Stomach (tissue), 9 donors: ENCODE measurements around the gene ATG4D. TPM values are rescaled to one million over a fixed set of nuclear protein-coding genes. Genes with fewer than 3 reads are reported as not detected.
A peak's percentile ranks its signal among the peaks of the same experiment; 100 is the strongest.

Experiments
- DNase-seq, 2 donors: peaks; one replicate each; pipeline versions ENCODE4 v3.0.0 to v3.0.0-alpha.2; 2013 to 2019
- H3K27ac ChIP-seq, 5 donors: fragments of 200-600 bp in 4 of 5; sonication (generic) in 4 of 5; one replicate each; pipeline ENCODE4 v1.5.1; 2013 to 2019; ENCODE audit warnings: mild to moderate bottlenecking in 1 of 5, moderate library complexity in 1 of 5
- H3K27me3 ChIP-seq, 3 donors: fragments of 200-600 bp; sonication (generic); one replicate each; pipeline ENCODE4 v1.5.1; 2017 to 2019; ENCODE audit warnings: mixed run types in 1 of 3
- H3K36me3 ChIP-seq, 4 donors: fragments of 200-600 bp; sonication (generic); 1 replicate in 3 of 4; 2 replicates in 1 of 4; pipeline ENCODE4 v1.5.1; 2016 to 2019
- H3K4me1 ChIP-seq, 4 donors: fragments of 200-600 bp; sonication (generic); one replicate each; pipeline ENCODE4 v1.5.1; 2016 to 2019
- H3K4me3 ChIP-seq, 4 donors: fragments of 200-600 bp; sonication (generic) in 3 of 4; one replicate each; pipeline ENCODE4 v1.5.1; 2016 to 2019; ENCODE audit warnings: mild to moderate bottlenecking in 1 of 4
- H3K9me3 ChIP-seq, 4 donors: fragments of 200-600 bp; sonication (generic); one replicate each; pipeline ENCODE4 v1.5.1; 2016 to 2019
- CTCF ChIP-seq, 7 experiments: fragments of 450-650 bp in 4 of 7; fragments of 200-600 bp in 3 of 7; sonication (generic) in 3 of 7; IDR thresholded peaks; one replicate each; pipeline ENCODE4 v1.5.1; 2016 to 2019; ENCODE audit warnings: antibody characterized with exemption in 7 of 7, control low read depth in 2 of 7, mild to moderate bottlenecking in 1 of 7
- EP300 ChIP-seq: sonication (generic); formaldehyde crosslinking; IDR thresholded peaks from one replicate; pipeline ENCODE4 v1.6.1; 2017; ENCODE audit warnings: antibody characterized with exemption
- POLR2A ChIP-seq, 4 donors: fragments of 450-650 bp; IDR thresholded peaks; one replicate each; pipeline ENCODE4 v1.6.1; 2016; ENCODE audit warnings: antibody characterized with exemption in 4 of 4, control low read depth in 2 of 4, mild to moderate bottlenecking in 1 of 4, moderate library complexity in 1 of 4
- POLR2AphosphoS5 ChIP-seq, 3 donors: sonication (generic); formaldehyde crosslinking; IDR thresholded peaks; one replicate each; pipeline ENCODE4 v1.6.1; 2016; ENCODE audit warnings: antibody characterized with exemption in 3 of 3
- WGBS, 5 donors: extraction: QIAGEN DNeasy Blood & Tissue Kit in 3 of 5; methylation state at CpG; one replicate each; pipeline versions ENCODE4 v1.1.5 to v1.1.7; 2013 to 2018; 5-methylcytosine and 5-hydroxymethylcytosine counted together
- intact Hi-C: fragments of 100-400 bp; cut with DNase I; formaldehyde crosslinking; loops from one replicate; pipeline ENCODE4 v1.15.1; 2023; ENCODE audit warnings: low total_unique reads
- polyA plus RNA-seq, 3 donors: library from polyadenylated mRNA; stranded (reverse); fragments of 200-250 nt; gene quantifications; one replicate each; pipeline ENCODE4 v1.2.3, GENCODE V29; 2013
- total RNA-seq, 5 donors: library from RNA; depleted of rRNA; stranded (reverse); fragments of >200 nt; gene quantifications; one replicate each; pipeline versions ENCODE4 v1.1.0 to v1.2.3, GENCODE V29; 2014 to 2016
- donor health status: healthy with polysubstance abuse.
- donor health status: Bipolar disorder and iron deficiency.
- donor health status: healthy.

Gene ATG4D
- total and polyA plus RNA-seq, 8 donors, result 2.3 to 336 (median 26.7) TPM

DNA sequence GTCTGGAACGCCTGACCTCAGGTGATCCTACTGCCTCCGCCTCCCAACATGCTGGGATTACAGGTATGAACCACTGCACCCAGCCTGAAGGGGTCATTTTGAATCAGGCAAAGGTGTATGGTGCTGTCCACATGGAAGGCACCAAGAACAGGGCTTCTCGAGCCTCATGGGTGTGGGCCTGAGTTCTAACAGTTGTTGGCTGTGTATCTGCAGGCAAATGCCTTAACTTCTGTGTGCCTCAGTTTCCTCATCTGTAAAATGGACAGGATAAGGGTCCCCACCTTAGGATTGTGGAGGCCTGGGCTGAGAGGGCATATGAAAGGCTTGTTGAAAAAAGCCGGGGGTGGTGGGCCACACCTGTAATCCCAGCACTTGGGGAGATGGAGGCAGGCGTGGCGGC lies 34.2 kb downstream of the ATG4D start:
- Histone ChIP-seq H3K4me1 (peaks cover 0 to 15% (median 7%) of the 10 kb centered on the region in 4 donors), H3K36me3 (peaks cover 0 to 55% (median 25%) of the 10 kb centered on the region in 4 donors), H3K9me3 (no peaks in the 10 kb centered on the region), H3K27ac (no peak overlapping the region), H3K27me3 (no peaks in the 10 kb centered on the region), H3K4me3 (no peak overlapping the region)
- no peak for TF ChIP-seq CTCF (IDR thresholded peaks at IDR 0.05)
- no peak for TF ChIP-seq POLR2A (IDR thresholded peaks at IDR 0.05)
- TF ChIP-seq POLR2AphosphoS5 (IDR thresholded peaks at IDR 0.05), result no peak
- no peak for TF ChIP-seq EP300
- DNase-seq, result no peak
- 79 to 99% (median 91%) methylated on average over 6 of the region's 6 CpGs for WGBS, 5 donors
- intact Hi-C loops, result loop anchor here (10.0 kb wide), 1 partner anchor 93 kb away; no protein-coding TSS in a partner anchor

GRCh38 chr19:10580979-10581631 lies 37.4 kb downstream of the ATG4D start:
- H3K27ac ChIP-seq, result no peak overlapping the region
- no peaks in the 10 kb centered on the region for H3K9me3 ChIP-seq
- no peak overlapping the region for H3K4me3 ChIP-seq
- WGBS, 5 donors, result 22 to 28% (median 25%) methylated on average over 26 to 31 of the region's 31 CpGs
- peak in 6 of 7 experiments; percentile 8 to 99 (median 98) for TF ChIP-seq CTCF (IDR thresholded peaks at IDR 0.05)
- no peak for TF ChIP-seq EP300
- TF ChIP-seq POLR2AphosphoS5 (IDR thresholded peaks at IDR 0.05), result peak in 2 of 3 donors; percentile 10 to 90
- peaks cover 0 to 25% (median 12%) of the 10 kb centered on the region in 4 donors for H3K4me1 ChIP-seq
- peak; percentile 92 to 96 for DNase-seq
- peaks cover 0 to 42% (median 21%) of the 10 kb centered on the region in 4 donors for H3K36me3 ChIP-seq
- H3K27me3 ChIP-seq, result no peaks in the 10 kb centered on the region
- intact Hi-C loops, result loop anchor here (2.0 kb wide), 1 partner anchor 64 kb away; no protein-coding TSS in a partner anchor

- Histone ChIP-seq H3K9me3 (no peaks in the 10 kb centered on the region), H3K4me3 (no peak overlapping the region), H3K27me3 (peaks cover 0 to 8% (median 0%) of the 10 kb centered on the region in 3 donors), H3K4me1 (peaks cover 0 to 25% (median 15%) of the 10 kb centered on the region in 4 donors), H3K36me3 (peaks cover 0 to 38% (median 17%) of the 10 kb centered on the region in 4 donors), H3K27ac (no peak overlapping the region)
- 83 to 94% (median 88%) methylated on average over 13 of the region's 13 CpGs for WGBS, 5 donors
- intact Hi-C loops, result no loop called here
- no peak for TF ChIP-seq EP300
- no peak for DNase-seq
These were observed 38.4 kb downstream of the ATG4D start for GRCh38 chr19:10582091-10582490.

GRCh38 chr19:10583036-10583776 lies 39.5 kb downstream of the ATG4D start:
- peaks cover 0 to 30% (median 13%) of the 10 kb centered on the region in 4 donors for H3K36me3 ChIP-seq
- no peak overlapping the region for H3K4me3 ChIP-seq
- DNase-seq, result no peak
- H3K27ac ChIP-seq, result no peak overlapping the region
- intact Hi-C loops, result no loop called here
- peaks cover 0 to 25% (median 15%) of the 10 kb centered on the region in 4 donors for H3K4me1 ChIP-seq
- 83 to 88% (median 85%) methylated on average over 9 of the region's 9 CpGs for WGBS, 5 donors
- TF ChIP-seq EP300 (no peak), POLR2A (IDR thresholded peaks at IDR 0.05) (no peak), CTCF (IDR thresholded peaks at IDR 0.05) (no peak), POLR2AphosphoS5 (IDR thresholded peaks at IDR 0.05) (no peak)
- no peaks in the 10 kb centered on the region for H3K9me3 ChIP-seq
- peaks cover 0 to 19% (median 0%) of the 10 kb centered on the region in 3 donors for H3K27me3 ChIP-seq
